Activated T-cell treated with anti-CD3 and anti-CD28 coated beads, Interleukin-2, amount 50 U/mL, for 1 hour (primary cell): Measurements from ENCODE around the gene PIAS1.
"Not testable (repeated sequence)": the region's sequence is repeated elsewhere in the genome, so short reads cannot be mapped to it uniquely, and the experiment has no call there.

Source experiments
- DNase-seq: peaks from one replicate; pipeline ENCODE4 v3.0.0-alpha.2; 2020

The PIAS1 gene

GRCh38 chr15:68221530-68222431, 167.7 kb downstream of the PIAS1 start:
- DNase-seq: not testable (repeated sequence)

GRCh38 chr15:68222432-68222743, 168.3 kb downstream of the PIAS1 start:
- not testable (repeated sequence) for DNase-seq

GRCh38 chr15:68223171-68223570, 169.1 kb downstream of the PIAS1 start:
- DNase-seq: no peak

- DNase-seq: no peak
Measured at GRCh38 chr15:68224108-68224507, 170.0 kb downstream of the PIAS1 start.

GRCh38 chr15:68224546-68225250, 170.6 kb downstream of the PIAS1 start:
- DNase-seq: no peak

GRCh38 chr15:68225442-68225841, 171.3 kb downstream of the PIAS1 start:
- not testable (repeated sequence) for DNase-seq

GRCh38 chr15:68227643-68228142, 173.6 kb downstream of the PIAS1 start:
- DNase-seq: no peak

- peak; percentile 19 for DNase-seq
Measured at GRCh38 chr15:68228143-68228970, 174.2 kb downstream of the PIAS1 start.

GRCh38 chr15:68228971-68229385, 174.9 kb downstream of the PIAS1 start:
- no peak for DNase-seq

GRCh38 chr15:68229386-68230156, 175.5 kb downstream of the PIAS1 start, which contains the start of gene CLN6:
CLN6 (minus strand) TSS chr15:68229728; CDS start chr15:68229584, 144 bp downstream.
- peak; percentile 89 for DNase-seq

- peak; percentile 15 for DNase-seq
Measured at GRCh38 chr15:68230157-68231100, 176.3 kb downstream of the PIAS1 start.

- DNase-seq: peak; percentile 5
Measured at GRCh38 chr15:68231102-68231818, 177.1 kb downstream of the PIAS1 start.

- DNase-seq: peak; percentile 1
Measured at GRCh38 chr15:68232449-68232848, 178.3 kb downstream of the PIAS1 start.

- no peak for DNase-seq
Measured at GRCh38 chr15:68232937-68233336, 178.8 kb downstream of the PIAS1 start.

GRCh38 chr15:68234060-68234459, 179.9 kb downstream of the PIAS1 start:
- DNase-seq: no peak

- not testable (repeated sequence) for DNase-seq
Measured at GRCh38 chr15:68234520-68234919, 180.4 kb downstream of the PIAS1 start.

- no peak for DNase-seq
Measured at GRCh38 chr15:68235022-68235421, 180.9 kb downstream of the PIAS1 start.

GRCh38 chr15:68239025-68239424, 184.9 kb downstream of the PIAS1 start:
- DNase-seq: no peak

- no peak for DNase-seq
Measured at GRCh38 chr15:68241088-68241935, 187.2 kb downstream of the PIAS1 start.
